Measurements from ENCODE around the gene SCG5.

The SCG5 gene

GRCh38 chr15:32723171-32723948, 81.8 kb downstream of the SCG5 start:
- DNase-seq (ENCODE audit: low read depth in 2 of 2), result no peak

DNA sequence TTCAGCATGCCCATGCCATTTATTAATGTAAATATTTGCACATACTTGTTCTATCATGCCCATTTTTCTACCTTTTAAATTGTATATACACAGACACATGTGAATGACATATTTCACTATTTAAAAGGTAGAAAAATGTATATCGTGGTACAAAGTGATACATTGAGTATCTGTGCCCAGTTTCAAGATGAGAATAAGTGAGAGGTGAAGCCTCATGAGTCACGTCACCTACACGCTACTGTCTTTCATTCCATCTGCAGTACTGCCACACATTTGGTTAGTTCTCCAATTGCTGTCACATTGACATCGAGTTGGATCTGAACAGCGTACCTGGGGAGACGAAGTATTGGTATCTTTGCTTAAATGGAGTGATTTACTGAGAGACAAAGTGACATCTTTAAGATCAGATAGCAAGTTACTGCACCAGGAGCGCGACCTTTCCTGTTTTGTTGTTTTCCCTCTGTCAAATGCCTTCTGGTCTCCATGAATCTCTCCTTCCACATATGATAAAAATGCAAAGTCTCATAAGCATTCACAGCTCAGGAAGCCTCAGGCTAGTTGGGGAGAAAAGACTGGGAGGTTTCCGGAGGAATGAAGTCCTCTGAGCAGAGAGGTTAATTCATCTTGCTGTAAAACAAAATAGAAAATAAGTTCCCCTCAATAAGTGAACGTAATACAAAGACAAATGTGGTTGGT, 88.3 kb downstream of the SCG5 start:
- DNase-seq (ENCODE audit: low read depth in 2 of 2), result no peak

DNA sequence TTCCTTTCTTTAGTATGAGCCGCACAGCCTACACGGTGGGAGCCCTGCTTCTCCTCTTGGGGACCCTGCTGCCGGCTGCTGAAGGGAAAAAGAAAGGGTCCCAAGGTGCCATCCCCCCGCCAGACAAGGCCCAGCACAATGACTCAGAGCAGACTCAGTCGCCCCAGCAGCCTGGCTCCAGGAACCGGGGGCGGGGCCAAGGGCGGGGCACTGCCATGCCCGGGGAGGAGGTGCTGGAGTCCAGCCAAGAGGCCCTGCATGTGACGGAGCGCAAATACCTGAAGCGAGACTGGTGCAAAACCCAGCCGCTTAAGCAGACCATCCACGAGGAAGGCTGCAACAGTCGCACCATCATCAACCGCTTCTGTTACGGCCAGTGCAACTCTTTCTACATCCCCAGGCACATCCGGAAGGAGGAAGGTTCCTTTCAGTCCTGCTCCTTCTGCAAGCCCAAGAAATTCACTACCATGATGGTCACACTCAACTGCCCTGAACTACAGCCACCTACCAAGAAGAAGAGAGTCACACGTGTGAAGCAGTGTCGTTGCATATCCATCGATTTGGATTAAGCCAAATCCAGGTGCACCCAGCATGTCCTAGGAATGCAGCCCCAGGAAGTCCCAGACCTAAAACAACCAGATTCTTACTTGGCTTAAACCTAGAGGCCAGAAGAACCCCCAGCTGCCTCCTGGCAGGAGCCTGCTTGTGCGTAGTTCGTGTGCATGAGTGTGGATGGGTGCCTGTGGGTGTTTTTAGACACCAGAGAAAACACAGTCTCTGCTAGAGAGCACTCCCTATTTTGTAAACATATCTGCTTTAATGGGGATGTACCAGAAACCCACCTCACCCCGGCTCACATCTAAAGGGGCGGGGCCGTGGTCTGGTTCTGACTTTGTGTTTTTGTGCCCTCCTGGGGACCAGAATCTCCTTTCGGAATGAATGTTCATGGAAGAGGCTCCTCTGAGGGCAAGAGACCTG, 89.5 kb downstream of the SCG5 start:
- no peak for DNase-seq (ENCODE audit: low read depth in 2 of 2)

DNA sequence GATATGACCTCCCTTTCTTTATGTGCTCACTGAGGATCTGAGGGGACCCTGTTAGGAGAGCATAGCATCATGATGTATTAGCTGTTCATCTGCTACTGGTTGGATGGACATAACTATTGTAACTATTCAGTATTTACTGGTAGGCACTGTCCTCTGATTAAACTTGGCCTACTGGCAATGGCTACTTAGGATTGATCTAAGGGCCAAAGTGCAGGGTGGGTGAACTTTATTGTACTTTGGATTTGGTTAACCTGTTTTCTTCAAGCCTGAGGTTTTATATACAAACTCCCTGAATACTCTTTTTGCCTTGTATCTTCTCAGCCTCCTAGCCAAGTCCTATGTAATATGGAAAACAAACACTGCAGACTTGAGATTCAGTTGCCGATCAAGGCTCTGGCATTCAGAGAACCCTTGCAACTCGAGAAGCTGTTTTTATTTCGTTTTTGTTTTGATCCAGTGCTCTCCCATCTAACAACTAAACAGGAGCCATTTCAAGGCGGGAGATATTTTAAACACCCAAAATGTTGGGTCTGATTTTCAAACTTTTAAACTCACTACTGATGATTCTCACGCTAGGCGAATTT, 91.2 kb downstream of the SCG5 start:
- DNase-seq (ENCODE audit: low read depth in 2 of 2), result no peak

- DNase-seq (ENCODE audit: low read depth in 2 of 2), result no peak
These were observed 91.8 kb downstream of the SCG5 start for GRCh38 chr15:32733281-32733680.

DNA sequence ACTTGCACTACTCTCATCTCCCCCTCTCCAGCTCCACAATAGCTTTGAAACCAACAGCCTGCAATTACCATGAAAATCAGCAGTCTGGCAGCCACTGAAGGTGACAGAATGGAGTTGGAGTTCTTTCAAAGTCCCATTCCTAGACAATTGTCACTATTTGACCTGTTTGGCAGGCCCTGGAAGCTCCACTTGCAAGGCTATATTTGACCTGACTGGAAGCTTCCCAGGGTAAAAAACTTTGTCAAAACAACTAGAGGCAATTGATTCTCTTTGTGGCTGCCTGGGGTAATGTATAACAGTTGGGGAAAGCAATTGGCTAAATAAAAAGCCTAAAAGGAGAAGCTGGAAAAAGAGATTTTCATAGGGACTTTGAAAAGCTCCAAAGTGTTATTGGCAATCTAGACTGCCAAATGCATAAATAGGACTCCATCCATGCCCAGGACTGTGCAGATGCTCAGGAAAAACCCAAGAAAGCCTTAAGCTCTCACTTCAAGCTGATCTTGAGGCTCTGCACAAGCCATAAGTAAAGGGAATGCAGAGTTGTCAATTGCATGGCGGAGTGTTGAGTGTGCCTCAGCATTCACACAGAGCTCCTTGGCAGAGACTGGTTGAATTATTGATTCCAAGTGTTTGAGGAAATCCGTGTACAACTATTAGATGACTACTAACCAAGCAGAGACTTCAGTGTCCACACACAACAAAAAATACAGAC, 94.6 kb downstream of the SCG5 start:
- no peak for DNase-seq (ENCODE audit: low read depth in 2 of 2)

DNA sequence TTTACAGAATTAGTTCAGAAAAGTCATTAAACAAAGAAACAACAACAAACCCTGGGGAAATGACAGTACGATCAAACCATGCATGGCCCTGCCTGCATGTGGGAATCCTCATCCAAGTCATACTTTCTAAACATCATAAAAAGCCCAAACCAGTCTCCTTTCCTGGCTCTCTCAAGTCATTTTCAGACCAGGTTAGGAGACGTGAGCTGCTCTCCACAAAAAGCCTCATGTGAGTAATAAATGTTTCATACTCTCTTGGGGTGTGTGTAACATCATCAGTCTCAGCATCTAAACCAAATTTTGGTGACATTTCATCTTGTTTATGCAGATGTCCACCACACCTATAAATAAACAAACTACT, 95.2 kb downstream of the SCG5 start:
- DNase-seq (ENCODE audit: low read depth in 2 of 2), result no peak

DNA sequence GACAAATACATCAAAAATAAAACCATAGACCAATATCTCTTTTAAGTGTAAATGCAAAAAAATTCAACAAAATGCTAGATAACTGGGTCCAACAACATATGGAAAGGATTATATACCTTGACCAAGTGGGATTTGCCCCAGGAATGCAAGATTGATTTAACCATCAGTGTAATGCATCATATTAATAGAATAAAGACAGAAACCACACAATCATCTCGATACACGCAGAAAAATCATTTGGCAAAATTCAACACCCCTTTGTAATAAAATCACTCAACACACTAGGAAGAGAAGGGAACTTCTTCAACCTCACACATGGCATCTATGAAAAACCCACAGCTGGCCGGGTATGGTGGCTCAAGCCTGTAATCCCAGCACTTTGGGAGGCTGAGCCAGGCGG, 95.8 kb downstream of the SCG5 start:
- no peak for DNase-seq (ENCODE audit: low read depth in 2 of 2)

DNA sequence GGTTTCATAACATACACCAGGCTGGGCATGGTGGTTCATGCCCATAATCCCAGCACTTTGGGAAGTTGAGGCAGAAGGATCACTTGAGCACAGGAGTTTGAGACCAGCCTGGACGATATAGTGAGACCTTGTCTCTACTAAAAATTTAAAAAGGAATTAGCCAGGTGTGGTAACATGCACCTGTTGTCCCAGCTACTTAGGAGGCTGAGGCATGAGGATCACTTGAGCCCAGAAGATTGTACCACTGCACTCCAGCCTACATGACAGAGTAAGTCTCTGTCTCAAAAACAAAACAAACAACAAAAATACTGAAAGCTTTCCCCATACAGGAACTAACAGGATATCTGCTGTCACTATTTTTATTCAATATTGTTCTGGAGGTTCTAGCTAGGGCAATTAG, 97.2 kb downstream of the SCG5 start:
- no peak for DNase-seq (ENCODE audit: low read depth in 2 of 2)

GRCh38 chr15:32739522-32740063, 98.1 kb downstream of the SCG5 start:
- DNase-seq (ENCODE audit: low read depth in 2 of 2), result no peak

DNA sequence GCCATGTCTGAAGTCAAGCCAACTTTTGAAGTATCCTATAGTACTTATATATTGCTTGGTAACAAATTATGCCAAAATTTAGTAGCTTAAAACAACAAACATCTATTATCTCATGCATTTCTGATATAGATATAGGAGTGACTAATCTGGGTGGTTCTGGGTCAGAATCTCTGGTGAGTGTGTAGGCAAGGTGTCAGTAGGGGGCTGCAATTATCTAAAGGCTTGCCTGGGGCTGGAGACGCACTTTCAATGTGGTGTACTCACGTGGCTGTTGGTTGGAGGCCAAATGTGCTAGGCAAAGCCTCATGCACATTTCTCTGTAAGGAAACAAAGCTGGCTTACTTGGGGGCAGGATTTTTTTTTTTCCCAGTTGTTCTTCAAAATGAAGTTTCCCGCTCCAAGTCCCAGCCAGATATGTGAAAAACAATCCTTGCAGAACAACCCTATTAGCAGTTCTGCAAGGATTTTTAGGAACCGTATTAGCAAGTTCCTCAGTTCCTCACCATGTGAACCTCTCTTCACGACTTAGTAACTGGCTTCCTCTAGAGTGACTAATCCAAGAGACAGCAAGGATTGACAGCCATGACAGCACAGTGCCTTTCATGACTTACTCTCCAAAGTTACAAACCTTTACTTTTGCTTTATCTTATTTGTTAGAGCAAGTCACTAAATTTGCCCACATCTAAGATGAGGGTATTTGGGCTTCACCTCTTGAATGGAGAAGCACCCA, 102.1 kb downstream of the SCG5 start:
- no peak for DNase-seq (ENCODE audit: low read depth in 2 of 2)

GRCh38 chr15:32746116-32746857, 104.8 kb downstream of the SCG5 start:
- DNase-seq (ENCODE audit: low read depth in 2 of 2), result no peak
